ENCODE measurements around the gene STN1.

The STN1 gene

DNA sequence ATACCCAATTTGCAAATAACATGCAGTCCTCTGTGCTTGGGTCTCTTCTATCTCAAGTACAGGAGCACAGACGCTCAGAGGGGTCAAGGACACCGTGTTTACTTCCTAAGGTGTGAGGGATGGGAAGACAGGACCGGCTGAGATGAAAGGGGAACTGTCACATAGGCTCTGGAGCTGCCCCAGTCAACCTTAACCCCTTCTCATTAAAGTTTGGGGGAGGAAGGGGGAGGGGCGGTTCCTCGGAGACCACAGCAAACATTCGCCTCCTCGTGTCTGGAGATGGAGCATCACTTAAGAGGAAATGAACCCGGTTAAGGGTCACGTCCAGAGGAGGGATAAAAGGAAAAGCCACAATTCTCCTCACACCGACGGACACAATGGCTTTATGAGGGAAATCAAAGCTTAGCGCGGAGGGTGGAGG lies 63.7 kb downstream of the STN1 start:
- FAIRE-seq, result peak; percentile 20
- DNase-seq (ENCODE audit: insufficient read length, low spot score), result no peak

DNA sequence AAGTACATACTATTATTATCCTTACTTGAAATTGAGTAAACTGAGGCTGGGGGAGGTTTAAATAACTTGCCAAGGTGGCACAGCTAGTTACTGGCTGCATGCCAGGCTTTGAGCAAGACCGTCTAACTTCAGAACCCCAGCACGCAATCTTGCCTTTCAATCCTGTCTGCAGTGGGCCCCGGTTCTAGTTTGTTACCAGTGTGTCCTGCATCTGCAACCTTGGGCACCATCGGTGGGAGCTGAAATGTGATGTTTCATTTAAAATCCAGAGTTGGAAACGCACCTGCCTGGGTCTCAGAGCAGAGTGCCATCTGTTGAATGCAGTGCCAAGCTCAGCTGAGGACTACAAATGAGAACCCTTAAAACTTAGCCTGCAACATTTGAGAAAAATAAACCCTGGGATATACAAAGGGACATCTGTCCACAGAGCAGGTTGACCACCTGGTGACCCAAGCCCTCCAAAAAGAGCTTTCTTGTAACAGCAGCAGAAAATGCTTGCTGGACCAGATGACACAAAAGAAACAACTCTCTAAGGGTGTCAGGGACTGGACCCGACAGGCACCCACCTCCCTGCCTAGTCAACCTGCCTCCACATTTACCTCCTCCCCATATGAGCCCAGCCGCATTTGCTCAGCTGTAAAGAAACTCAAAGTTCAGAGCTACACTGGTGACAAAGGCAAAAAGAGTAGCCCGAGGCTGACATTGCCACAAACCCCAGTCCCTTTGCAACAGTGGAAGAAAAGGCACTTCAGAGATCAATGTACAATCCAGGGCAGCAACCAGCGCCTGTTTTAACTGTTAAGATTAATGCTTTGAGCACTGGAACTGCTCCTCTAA lies 64.3 kb downstream of the STN1 start:
- FAIRE-seq (no peak), DNase-seq (ENCODE audit: insufficient read length, low spot score) (no peak)
- TF ChIP-seq POU2F2 (IDR thresholded peaks at IDR 0.05; ENCODE audit: low read depth, low read length) (no peak), TAF1 (IDR thresholded peaks at IDR 0.05; ENCODE audit: low read depth, low read length) (no peak), POLR2AphosphoS5 (IDR thresholded peaks at IDR 0.05; ENCODE audit: low read depth, low read length) (no peak), SPI1 (IDR thresholded peaks at IDR 0.05; ENCODE audit: low read depth, low read length) (no peak), PAX5 (IDR thresholded peaks at IDR 0.05; ENCODE audit: insufficient read depth, low read length, severe bottlenecking) (no peak), POLR2A (IDR thresholded peaks at IDR 0.05; ENCODE audit: low read depth, low read length) (no peak)

More for the DNA sequence above, 63.7 kb downstream of the STN1 start:
- TF ChIP-seq SPI1 (IDR thresholded peaks at IDR 0.05; ENCODE audit: low read depth, low read length) (peak; percentile 26; the same call in 1 of the 2 replicates), TAF1 (IDR thresholded peaks at IDR 0.05; ENCODE audit: low read depth, low read length) (no peak)

- FAIRE-seq (no peak), DNase-seq (ENCODE audit: insufficient read length, low spot score) (no peak)
Measured at GRCh38 chr10:103852856-103853255, 65.1 kb downstream of the STN1 start.

GRCh38 chr10:103852189-103852711 lies 65.7 kb downstream of the STN1 start:
- FAIRE-seq (no peak), DNase-seq (ENCODE audit: insufficient read length, low spot score) (no peak)
- TF ChIP-seq POU2F2 (IDR thresholded peaks at IDR 0.05; ENCODE audit: low read depth, low read length), result no peak
- no peak for TF ChIP-seq TAF1 (IDR thresholded peaks at IDR 0.05; ENCODE audit: low read depth, low read length)
- no peak for TF ChIP-seq SPI1 (IDR thresholded peaks at IDR 0.05; ENCODE audit: low read depth, low read length)
- no peak for TF ChIP-seq PAX5 (IDR thresholded peaks at IDR 0.05; ENCODE audit: insufficient read depth, low read length, severe bottlenecking)
- no peak for TF ChIP-seq POLR2A (IDR thresholded peaks at IDR 0.05; ENCODE audit: low read depth, low read length)
- TF ChIP-seq POLR2AphosphoS5 (IDR thresholded peaks at IDR 0.05; ENCODE audit: low read depth, low read length), result no peak

More at GRCh38 chr10:103852856-103853255, 65.1 kb downstream of the STN1 start:
- no peak for TF ChIP-seq POLR2AphosphoS5 (IDR thresholded peaks at IDR 0.05; ENCODE audit: low read depth, low read length)
- no peak for TF ChIP-seq PAX5 (IDR thresholded peaks at IDR 0.05; ENCODE audit: insufficient read depth, low read length, severe bottlenecking)
- no peak for TF ChIP-seq POU2F2 (IDR thresholded peaks at IDR 0.05; ENCODE audit: low read depth, low read length)
- no peak for TF ChIP-seq POLR2A (IDR thresholded peaks at IDR 0.05; ENCODE audit: low read depth, low read length)
- TF ChIP-seq SPI1 (IDR thresholded peaks at IDR 0.05; ENCODE audit: low read depth, low read length), result no peak
- no peak for TF ChIP-seq TAF1 (IDR thresholded peaks at IDR 0.05; ENCODE audit: low read depth, low read length)

- TF ChIP-seq SPI1 (IDR thresholded peaks at IDR 0.05; ENCODE audit: low read depth, low read length), result no peak
- TF ChIP-seq TAF1 (IDR thresholded peaks at IDR 0.05; ENCODE audit: low read depth, low read length), result no peak
- TF ChIP-seq PAX5 (IDR thresholded peaks at IDR 0.05; ENCODE audit: insufficient read depth, low read length, severe bottlenecking), result no peak
- TF ChIP-seq POLR2A (IDR thresholded peaks at IDR 0.05; ENCODE audit: low read depth, low read length), result no peak
- no peak for TF ChIP-seq POLR2AphosphoS5 (IDR thresholded peaks at IDR 0.05; ENCODE audit: low read depth, low read length)
- no peak for TF ChIP-seq POU2F2 (IDR thresholded peaks at IDR 0.05; ENCODE audit: low read depth, low read length)
- DNase-seq (ENCODE audit: insufficient read length, low spot score) (no peak), FAIRE-seq (no peak)
Measured at GRCh38 chr10:103851261-103851660, 66.7 kb downstream of the STN1 start.

GRCh38 chr10:103850572-103850895 lies 67.5 kb downstream of the STN1 start:
- DNase-seq (ENCODE audit: insufficient read length, low spot score), result no peak
- TF ChIP-seq SPI1 (IDR thresholded peaks at IDR 0.05; ENCODE audit: low read depth, low read length) (0 out of 2 replicates have a peak, but pooled peaks have one; percentile 0), PAX5 (IDR thresholded peaks at IDR 0.05; ENCODE audit: insufficient read depth, low read length, severe bottlenecking) (no peak)

DNA sequence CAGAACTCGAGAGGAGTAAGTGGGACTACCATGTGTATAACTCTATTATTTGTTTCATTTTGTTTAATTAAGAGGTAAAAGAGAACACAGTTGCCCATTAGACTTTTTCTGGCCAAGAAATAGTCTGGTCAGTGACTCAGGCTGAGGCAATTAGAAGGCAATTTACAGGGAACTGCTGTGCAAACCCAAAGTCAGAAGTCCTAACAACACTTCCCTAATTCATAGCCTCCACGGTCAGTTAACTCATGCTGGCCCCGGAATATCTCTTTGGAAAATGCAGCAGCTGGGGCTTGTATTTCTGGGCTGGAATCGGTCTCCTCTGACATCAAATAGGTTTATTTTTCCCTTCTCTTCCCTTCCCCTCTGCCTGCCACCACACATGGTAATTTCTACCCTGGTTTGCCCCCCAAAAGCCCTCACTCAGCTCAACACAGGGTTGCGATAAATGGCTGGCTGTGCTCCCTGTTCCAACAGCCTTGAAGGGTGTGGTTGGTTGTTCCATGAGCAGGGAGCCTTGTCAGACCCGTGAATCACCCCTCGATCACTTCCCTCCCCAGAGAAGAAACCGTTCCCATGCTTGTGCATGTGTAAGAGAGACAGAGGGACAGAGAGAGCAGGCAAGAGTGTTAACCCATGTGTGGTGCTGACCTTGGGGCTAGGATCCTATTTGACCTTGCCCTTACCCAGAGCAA lies 68.0 kb downstream of the STN1 start:
- TF ChIP-seq PAX5 (IDR thresholded peaks at IDR 0.05; ENCODE audit: insufficient read depth, low read length, severe bottlenecking) (no peak), SPI1 (IDR thresholded peaks at IDR 0.05; ENCODE audit: low read depth, low read length) (no peak), POU2F2 (IDR thresholded peaks at IDR 0.05; ENCODE audit: low read depth, low read length) (no peak), POLR2A (IDR thresholded peaks at IDR 0.05; ENCODE audit: low read depth, low read length) (no peak), TAF1 (IDR thresholded peaks at IDR 0.05; ENCODE audit: low read depth, low read length) (no peak), POLR2AphosphoS5 (IDR thresholded peaks at IDR 0.05; ENCODE audit: low read depth, low read length) (no peak)
- DNase-seq (ENCODE audit: insufficient read length, low spot score), result no peak
- FAIRE-seq, result no peak

More at GRCh38 chr10:103850572-103850895, 67.5 kb downstream of the STN1 start:
- no peak for FAIRE-seq

DNA sequence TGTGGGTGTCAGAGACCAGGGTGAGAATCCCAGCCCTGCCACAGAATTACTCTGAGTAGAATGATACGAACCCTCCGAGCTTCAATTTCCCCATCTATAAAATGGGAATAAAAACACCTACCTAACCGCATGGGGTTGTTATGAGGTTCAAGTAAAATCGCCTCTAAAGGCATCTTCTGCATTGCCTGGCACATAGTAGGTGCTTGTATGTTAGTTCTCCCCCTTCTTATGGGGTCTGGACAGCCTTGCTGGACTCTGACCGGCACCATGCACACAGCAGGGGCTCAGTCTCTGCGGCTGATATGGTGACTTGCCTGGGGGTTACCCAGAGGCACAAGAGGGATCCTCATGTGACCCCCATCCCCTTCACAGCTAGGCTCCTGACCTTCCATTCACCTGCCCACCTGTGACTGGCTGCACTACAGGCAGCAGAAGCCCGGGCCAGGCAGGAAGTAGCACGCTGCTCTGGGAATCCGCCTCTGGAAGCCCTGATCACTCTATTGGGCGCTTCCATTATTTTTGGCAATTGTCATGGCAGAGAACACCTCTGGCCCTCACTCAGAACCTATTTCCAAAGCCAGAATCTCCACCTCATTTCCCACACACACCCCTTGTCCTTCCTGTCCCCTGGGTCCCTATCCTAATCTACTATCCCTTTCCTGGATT lies 68.6 kb downstream of the STN1 start:
- FAIRE-seq (no peak), DNase-seq (ENCODE audit: insufficient read length, low spot score) (no peak)
- TF ChIP-seq SPI1 (IDR thresholded peaks at IDR 0.05; ENCODE audit: low read depth, low read length) (no peak), POLR2AphosphoS5 (IDR thresholded peaks at IDR 0.05; ENCODE audit: low read depth, low read length) (no peak), POU2F2 (IDR thresholded peaks at IDR 0.05; ENCODE audit: low read depth, low read length) (no peak), PAX5 (IDR thresholded peaks at IDR 0.05; ENCODE audit: insufficient read depth, low read length, severe bottlenecking) (no peak), POLR2A (IDR thresholded peaks at IDR 0.05; ENCODE audit: low read depth, low read length) (no peak), TAF1 (IDR thresholded peaks at IDR 0.05; ENCODE audit: low read depth, low read length) (no peak)

DNA sequence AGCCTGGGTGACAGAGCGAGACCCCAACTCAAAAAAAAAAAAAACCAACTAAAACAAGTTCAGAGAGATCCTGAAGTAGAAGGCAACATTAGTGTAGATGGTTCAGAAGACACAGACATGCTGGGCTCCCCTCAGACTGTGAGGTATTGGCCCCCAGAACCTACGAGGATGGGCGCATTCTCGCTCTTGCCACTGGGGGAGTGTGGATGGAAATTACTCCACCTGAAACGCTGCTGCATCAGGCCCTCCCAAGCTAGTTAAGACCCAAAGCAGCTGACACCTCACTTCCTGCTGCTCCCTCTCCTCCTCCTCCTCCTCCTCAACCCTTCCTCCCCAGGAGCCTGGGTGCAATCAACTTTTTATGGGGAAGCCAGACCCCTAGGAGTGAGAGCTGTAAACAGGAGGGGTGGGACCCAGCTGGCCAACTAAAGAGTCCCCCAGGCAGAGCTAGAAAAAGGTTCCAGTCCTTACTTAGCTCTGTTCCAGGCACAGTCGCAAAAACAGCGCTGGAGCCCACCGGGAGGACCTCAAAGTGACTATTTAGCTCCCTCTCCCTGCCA lies 70.0 kb downstream of the STN1 start:
- DNase-seq (ENCODE audit: insufficient read length, low spot score), result no peak
- FAIRE-seq, result no peak
- TF ChIP-seq POLR2A (IDR thresholded peaks at IDR 0.05; ENCODE audit: low read depth, low read length) (no peak), PAX5 (IDR thresholded peaks at IDR 0.05; ENCODE audit: insufficient read depth, low read length, severe bottlenecking) (no peak), POU2F2 (IDR thresholded peaks at IDR 0.05; ENCODE audit: low read depth, low read length) (no peak), SPI1 (IDR thresholded peaks at IDR 0.05; ENCODE audit: low read depth, low read length) (no peak), TAF1 (IDR thresholded peaks at IDR 0.05; ENCODE audit: low read depth, low read length) (no peak), POLR2AphosphoS5 (IDR thresholded peaks at IDR 0.05; ENCODE audit: low read depth, low read length) (no peak)

Data from GM12891 (cell line).